ENCODE data around the gene GPC1.
"Not testable (repeated sequence)": the region's sequence is repeated elsewhere in the genome, so short reads cannot be mapped to it uniquely, and the experiment has no call there.

Gene GPC1

DNA sequence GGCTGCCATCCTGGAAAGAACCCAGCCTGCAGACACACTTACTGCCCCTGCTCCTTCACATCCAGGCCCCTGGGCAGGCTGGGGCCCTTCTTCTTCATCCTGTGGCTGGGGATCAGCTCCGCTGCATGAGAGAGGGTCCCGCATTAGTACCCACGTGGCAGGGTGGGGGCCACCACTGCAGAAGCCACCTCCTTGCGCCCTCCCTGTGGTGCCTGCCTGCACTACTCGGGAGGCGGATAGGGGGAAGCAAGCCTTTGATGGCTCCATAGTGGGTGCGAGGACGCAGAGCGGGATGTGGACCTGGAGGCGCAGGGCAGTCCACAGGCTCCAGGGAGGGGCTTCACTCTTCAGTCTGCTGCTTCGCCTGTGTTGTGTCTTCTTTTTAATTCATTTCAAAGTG is 46.7 kb downstream of the GPC1 start:
- Histone ChIP-seq H3K9ac (ENCODE audit: low read depth, low read length) (no peak overlapping the region), H3K4me3 (ENCODE audit: low read length) (no peak overlapping the region), H3K4me1 (ENCODE audit: insufficient read depth, low read length) (no peaks in the 10 kb centered on the region), H3K9me3 (ENCODE audit: insufficient read depth, low read depth, low read length) (no peaks in the 10 kb centered on the region), H3K36me3 (ENCODE audit: insufficient read depth, low read length) (no peaks in the 10 kb centered on the region), H3K27ac (ENCODE audit: low read depth, low read length) (no peak overlapping the region), H3K27me3 (ENCODE audit: insufficient read depth, low read length) (no peaks in the 10 kb centered on the region)
- WGBS: 90% methylated on average over 11 of the region's 11 CpGs

GRCh38 chr2:240491483-240491882 is 56.0 kb downstream of the GPC1 start:
- Histone ChIP-seq H3K9me3 (ENCODE audit: insufficient read depth, low read depth, low read length) (peaks cover 22% of the 10 kb centered on the region), H3K4me1 (ENCODE audit: insufficient read depth, low read length) (no peaks in the 10 kb centered on the region), H3K9ac (ENCODE audit: low read depth, low read length) (no peak overlapping the region), H3K4me3 (ENCODE audit: low read length) (no peak overlapping the region), H3K27ac (ENCODE audit: low read depth, low read length) (no peak overlapping the region), H3K36me3 (ENCODE audit: insufficient read depth, low read length) (no peaks in the 10 kb centered on the region), H3K27me3 (ENCODE audit: insufficient read depth, low read length) (no peaks in the 10 kb centered on the region)
- no CpG with 5 or more reads among the region's 2 CpGs for whole genome bisulfite sequencing

DNA sequence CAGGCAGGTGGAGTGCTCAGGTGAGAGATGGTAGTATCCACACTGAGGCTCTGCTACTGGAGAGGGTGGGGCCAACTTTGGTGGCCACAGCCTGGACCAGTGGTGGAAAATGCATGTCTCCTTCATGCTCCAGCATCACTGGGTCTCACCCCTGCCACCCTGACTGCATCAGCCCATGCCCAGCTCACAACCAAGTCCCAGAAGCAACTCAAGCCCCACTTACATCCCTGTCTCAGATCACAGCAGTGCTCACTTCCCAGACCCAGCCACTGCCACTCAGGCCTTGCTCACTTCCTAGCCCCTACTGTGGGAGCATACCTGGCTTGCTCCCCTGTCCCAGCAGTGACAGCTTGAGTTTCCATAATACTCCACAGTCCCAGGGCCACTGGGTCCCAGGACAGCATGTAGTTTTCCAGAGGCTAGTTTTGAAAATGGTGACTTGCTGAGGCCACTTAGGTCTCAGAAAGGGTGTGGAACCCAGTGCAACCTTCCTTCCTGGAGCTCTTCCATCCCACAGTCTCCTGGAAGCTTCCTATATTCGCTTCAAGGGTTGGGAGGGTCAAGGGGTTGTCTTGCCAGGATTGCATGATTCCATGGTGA is 58.8 kb downstream of the GPC1 start:
- Histone ChIP-seq H3K36me3 (ENCODE audit: insufficient read depth, low read length) (no peaks in the 10 kb centered on the region), H3K9ac (ENCODE audit: low read depth, low read length) (no peak overlapping the region), H3K27me3 (ENCODE audit: insufficient read depth, low read length) (no peaks in the 10 kb centered on the region), H3K4me1 (ENCODE audit: insufficient read depth, low read length) (no peaks in the 10 kb centered on the region), H3K9me3 (ENCODE audit: insufficient read depth, low read depth, low read length) (peaks cover 16% of the 10 kb centered on the region), H3K27ac (ENCODE audit: low read depth, low read length) (no peak overlapping the region), H3K4me3 (ENCODE audit: low read length) (no peak overlapping the region)
- 93% methylated on average over 1 of the region's 1 CpG for WGBS

DNA sequence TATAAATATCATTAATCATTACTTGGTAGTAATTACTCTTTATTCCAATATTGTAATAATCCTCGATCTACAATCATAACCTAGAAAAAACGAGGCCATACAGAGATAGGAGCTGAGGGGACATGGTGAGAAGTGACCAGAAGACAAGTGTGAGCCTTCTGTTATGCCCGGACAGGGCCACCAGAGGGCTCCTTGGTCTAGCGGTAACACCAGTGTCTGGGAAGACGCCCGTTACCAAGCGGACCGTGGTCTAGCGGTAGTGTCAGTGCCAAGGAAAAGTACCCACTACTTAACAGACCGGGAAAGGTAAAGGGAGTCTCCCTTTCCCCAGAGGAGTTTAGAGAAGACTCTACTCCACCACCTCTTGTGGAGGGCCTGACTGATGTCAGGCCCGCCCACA is 59.5 kb downstream of the GPC1 start:
- H3K27ac ChIP-seq (ENCODE audit: low read depth, low read length); H3K9ac ChIP-seq (ENCODE audit: low read depth, low read length); H3K36me3 ChIP-seq (ENCODE audit: insufficient read depth, low read length); H3K4me3 ChIP-seq (ENCODE audit: low read length); H3K27me3 ChIP-seq (ENCODE audit: insufficient read depth, low read length); H3K4me1 ChIP-seq (ENCODE audit: insufficient read depth, low read length): not testable (repeated sequence)
- WGBS: 50% methylated on average over 10 of the region's 11 CpGs
- peaks cover 13% of the 10 kb centered on the region; the same call in 1 of the 2 replicates for H3K9me3 ChIP-seq (ENCODE audit: insufficient read depth, low read depth, low read length)

DNA sequence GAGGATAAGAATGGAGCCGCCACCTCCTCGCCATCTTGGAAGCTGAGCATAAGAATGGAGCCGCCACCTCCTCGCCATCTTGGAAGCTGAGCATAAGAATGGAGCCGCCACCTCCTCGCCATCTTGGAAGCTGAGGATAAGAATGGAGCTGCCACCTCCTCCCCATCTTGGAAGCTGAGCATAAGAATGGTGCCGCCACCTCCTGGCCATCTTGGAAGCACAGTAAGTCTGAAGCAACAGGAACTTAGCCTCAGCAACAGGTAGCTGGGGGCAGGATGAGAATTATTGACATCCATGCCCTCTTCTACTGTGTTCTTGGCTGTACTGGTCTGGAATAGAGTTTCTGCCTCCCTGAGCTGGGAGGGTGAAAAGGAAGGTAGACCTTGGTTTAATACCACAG is 61.6 kb downstream of the GPC1 start:
- not testable (repeated sequence) for H3K9ac ChIP-seq (ENCODE audit: low read depth, low read length); H3K4me3 ChIP-seq (ENCODE audit: low read length); H3K9me3 ChIP-seq (ENCODE audit: insufficient read depth, low read depth, low read length); H3K4me1 ChIP-seq (ENCODE audit: insufficient read depth, low read length); H3K27ac ChIP-seq (ENCODE audit: low read depth, low read length); H3K36me3 ChIP-seq (ENCODE audit: insufficient read depth, low read length); H3K27me3 ChIP-seq (ENCODE audit: insufficient read depth, low read length)
- WGBS: 86% methylated on average over 7 of the region's 7 CpGs

- 0 out of 2 replicates have a peak, but pooled peaks cover 3% of the 10 kb centered on the region for H3K9me3 ChIP-seq (ENCODE audit: insufficient read depth, low read depth, low read length)
- H3K27ac ChIP-seq (ENCODE audit: low read depth, low read length): no peak overlapping the region
- H3K4me3 ChIP-seq (ENCODE audit: low read length): no peak overlapping the region
- no peak overlapping the region for H3K9ac ChIP-seq (ENCODE audit: low read depth, low read length)
- H3K27me3 ChIP-seq (ENCODE audit: insufficient read depth, low read length): no peaks in the 10 kb centered on the region
- 84% methylated on average over 13 of the region's 13 CpGs for WGBS
- no peaks in the 10 kb centered on the region for H3K36me3 ChIP-seq (ENCODE audit: insufficient read depth, low read length)
- no peaks in the 10 kb centered on the region for H3K4me1 ChIP-seq (ENCODE audit: insufficient read depth, low read length)
Measured at GRCh38 chr2:240498171-240498957, 62.9 kb downstream of the GPC1 start.

GRCh38 chr2:240498958-240499260 is 63.4 kb downstream of the GPC1 start:
- H3K4me1 ChIP-seq (ENCODE audit: insufficient read depth, low read length): no peaks in the 10 kb centered on the region
- H3K9ac ChIP-seq (ENCODE audit: low read depth, low read length): no peak overlapping the region
- H3K27ac ChIP-seq (ENCODE audit: low read depth, low read length): no peak overlapping the region
- no peak overlapping the region for H3K4me3 ChIP-seq (ENCODE audit: low read length)
- H3K36me3 ChIP-seq (ENCODE audit: insufficient read depth, low read length): no peaks in the 10 kb centered on the region
- WGBS: 95% methylated on average over 9 of the region's 9 CpGs
- H3K27me3 ChIP-seq (ENCODE audit: insufficient read depth, low read length): no peaks in the 10 kb centered on the region
- H3K9me3 ChIP-seq (ENCODE audit: insufficient read depth, low read depth, low read length): 0 out of 2 replicates have a peak, but pooled peaks cover 3% of the 10 kb centered on the region

DNA sequence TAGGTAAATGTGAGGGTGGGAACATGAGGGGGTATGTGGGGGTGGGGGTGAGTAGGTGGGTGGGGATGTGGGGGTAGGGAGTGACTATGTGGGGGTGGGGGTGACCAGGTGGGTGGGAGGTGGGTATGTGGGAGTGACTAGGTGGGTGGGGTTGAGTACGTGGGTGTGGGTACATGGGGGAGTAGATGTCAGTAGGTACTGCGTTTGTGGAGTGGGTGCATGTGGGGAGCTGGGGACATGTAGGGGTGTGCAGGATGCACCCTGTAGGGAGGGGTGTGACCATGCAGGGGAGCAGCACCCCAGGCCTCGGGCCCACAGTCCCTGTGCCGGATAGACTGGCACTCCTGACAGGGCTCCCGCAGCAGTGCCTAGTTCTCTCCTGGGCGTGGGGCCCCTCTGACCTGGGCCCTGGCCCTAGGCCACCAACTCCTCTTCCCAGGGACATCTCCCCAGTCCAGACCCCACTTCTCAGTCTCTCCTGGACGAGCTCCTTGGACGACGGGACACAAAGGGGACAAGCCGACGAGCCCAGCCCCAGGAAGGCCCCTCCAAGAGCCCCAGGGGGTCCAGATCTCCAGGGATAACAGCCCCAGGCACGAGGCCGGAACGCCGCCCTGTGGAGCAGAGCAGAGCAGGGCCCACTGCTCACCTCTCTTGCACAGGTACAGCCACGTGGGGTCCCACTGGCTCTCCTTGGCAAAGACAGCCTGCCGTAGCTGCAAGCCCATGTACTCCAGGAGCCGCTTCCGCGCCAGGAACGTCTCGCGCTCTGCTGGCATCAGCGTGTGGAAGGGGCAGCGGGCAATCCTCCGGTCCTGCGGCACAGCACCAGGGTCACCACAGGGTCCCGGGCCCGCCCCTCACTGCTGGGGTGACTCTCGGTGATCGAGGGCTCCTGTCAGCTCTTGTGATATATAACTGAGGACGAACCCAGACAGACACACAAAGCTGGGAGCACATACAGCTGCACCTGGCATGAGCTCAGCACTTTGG is 64.1 kb downstream of the GPC1 start:
- Histone ChIP-seq H3K27me3 (ENCODE audit: insufficient read depth, low read length) (no peaks in the 10 kb centered on the region), H3K36me3 (ENCODE audit: insufficient read depth, low read length) (no peaks in the 10 kb centered on the region), H3K27ac (ENCODE audit: low read depth, low read length) (no peak overlapping the region), H3K4me3 (ENCODE audit: low read length) (no peak overlapping the region), H3K4me1 (ENCODE audit: insufficient read depth, low read length) (no peaks in the 10 kb centered on the region), H3K9me3 (ENCODE audit: insufficient read depth, low read depth, low read length) (0 out of 2 replicates have a peak, but pooled peaks cover 3% of the 10 kb centered on the region), H3K9ac (ENCODE audit: low read depth, low read length) (no peak overlapping the region)
- 93% methylated on average over 32 of the region's 32 CpGs for WGBS

GRCh38 chr2:240500561-240501423 is 65.3 kb downstream of the GPC1 start:
- no peaks in the 10 kb centered on the region for H3K36me3 ChIP-seq (ENCODE audit: insufficient read depth, low read length)
- 94% methylated on average over 24 of the region's 24 CpGs for WGBS
- H3K4me3 ChIP-seq (ENCODE audit: low read length): no peak overlapping the region
- H3K27me3 ChIP-seq (ENCODE audit: insufficient read depth, low read length): no peaks in the 10 kb centered on the region
- no peaks in the 10 kb centered on the region for H3K4me1 ChIP-seq (ENCODE audit: insufficient read depth, low read length)
- 0 out of 2 replicates have a peak, but pooled peaks cover 3% of the 10 kb centered on the region for H3K9me3 ChIP-seq (ENCODE audit: insufficient read depth, low read depth, low read length)
- no peak overlapping the region for H3K9ac ChIP-seq (ENCODE audit: low read depth, low read length)
- H3K27ac ChIP-seq (ENCODE audit: low read depth, low read length): no peak overlapping the region

DNA sequence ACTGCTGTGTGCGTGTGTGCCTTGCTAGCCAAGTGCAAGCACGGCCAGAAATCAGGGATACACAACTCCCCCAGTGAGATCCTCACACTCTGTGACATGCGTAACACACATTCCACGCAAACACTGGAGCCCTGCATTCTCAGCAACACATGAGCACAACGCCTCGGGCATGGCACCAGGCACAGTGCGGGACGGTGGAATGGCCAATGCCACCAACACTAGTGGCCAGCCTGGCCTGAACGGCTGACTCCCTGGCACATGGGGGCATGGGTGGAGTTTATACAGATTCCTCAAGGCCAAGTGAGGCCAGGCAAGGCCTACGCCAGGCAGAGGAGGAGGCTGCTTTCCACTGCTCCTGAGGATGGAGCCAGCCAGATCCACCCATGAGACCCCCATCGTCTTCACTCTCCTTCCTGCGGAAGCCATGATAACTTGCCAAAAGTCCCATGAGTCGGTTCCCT is 66.1 kb downstream of the GPC1 start:
- Histone ChIP-seq H3K36me3 (ENCODE audit: insufficient read depth, low read length) (no peaks in the 10 kb centered on the region), H3K9me3 (ENCODE audit: insufficient read depth, low read depth, low read length) (0 out of 2 replicates have a peak, but pooled peaks cover under 1% of the 10 kb centered on the region), H3K4me3 (ENCODE audit: low read length) (no peak overlapping the region), H3K27me3 (ENCODE audit: insufficient read depth, low read length) (no peaks in the 10 kb centered on the region), H3K4me1 (ENCODE audit: insufficient read depth, low read length) (no peaks in the 10 kb centered on the region), H3K27ac (ENCODE audit: low read depth, low read length) (no peak overlapping the region), H3K9ac (ENCODE audit: low read depth, low read length) (no peak overlapping the region)
- 92% methylated on average over 13 of the region's 13 CpGs for WGBS
